ENCODE results near the gene RBFOX2.

DNA sequence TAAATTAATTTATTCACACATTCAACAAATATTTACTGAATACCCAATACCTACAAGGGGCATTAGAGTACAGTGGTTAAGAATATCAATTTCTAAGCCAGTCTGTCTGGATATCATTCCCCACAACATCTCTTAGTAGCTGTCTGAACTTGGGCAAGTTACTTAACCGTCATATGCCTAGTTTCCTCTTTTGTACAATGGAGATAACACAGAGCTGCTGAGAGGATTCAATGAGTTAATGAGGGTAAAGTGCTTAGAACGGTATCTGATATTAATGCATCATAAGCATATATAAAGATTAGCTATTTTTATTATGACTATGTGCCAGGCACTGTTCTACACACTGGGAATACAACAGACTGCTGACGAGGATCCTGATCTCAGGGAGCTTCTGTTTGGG, 194.6 kb downstream of the RBFOX2 start:
- TF ChIP-seq, protein P1, sequence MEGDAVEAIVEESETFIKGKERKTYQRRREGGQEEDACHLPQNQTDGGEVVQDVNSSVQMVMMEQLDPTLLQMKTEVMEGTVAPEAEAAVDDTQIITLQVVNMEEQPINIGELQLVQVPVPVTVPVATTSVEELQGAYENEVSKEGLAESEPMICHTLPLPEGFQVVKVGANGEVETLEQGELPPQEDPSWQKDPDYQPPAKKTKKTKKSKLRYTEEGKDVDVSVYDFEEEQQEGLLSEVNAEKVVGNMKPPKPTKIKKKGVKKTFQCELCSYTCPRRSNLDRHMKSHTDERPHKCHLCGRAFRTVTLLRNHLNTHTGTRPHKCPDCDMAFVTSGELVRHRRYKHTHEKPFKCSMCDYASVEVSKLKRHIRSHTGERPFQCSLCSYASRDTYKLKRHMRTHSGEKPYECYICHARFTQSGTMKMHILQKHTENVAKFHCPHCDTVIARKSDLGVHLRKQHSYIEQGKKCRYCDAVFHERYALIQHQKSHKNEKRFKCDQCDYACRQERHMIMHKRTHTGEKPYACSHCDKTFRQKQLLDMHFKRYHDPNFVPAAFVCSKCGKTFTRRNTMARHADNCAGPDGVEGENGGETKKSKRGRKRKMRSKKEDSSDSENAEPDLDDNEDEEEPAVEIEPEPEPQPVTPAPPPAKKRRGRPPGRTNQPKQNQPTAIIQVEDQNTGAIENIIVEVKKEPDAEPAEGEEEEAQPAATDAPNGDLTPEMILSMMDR (IDR thresholded peaks at IDR 0.05; ENCODE audit: low read depth, low read length) = no peak
- no peak for TF ChIP-seq MYC (IDR thresholded peaks at IDR 0.05; ENCODE audit: low read depth, low read length)
- no peak for TF ChIP-seq POLR2A (IDR thresholded peaks at IDR 0.05; ENCODE audit: extremely low read depth, insufficient read length)
